ENCODE measurements around the gene SH3BP1. TPM values are rescaled to one million over a fixed set of nuclear protein-coding genes. Genes with fewer than 3 reads are reported as not detected.

The SH3BP1 gene
- total and polyA plus RNA-seq, 2 of the 4 experiments (the other 2 are of a cell fraction), result 8.8 to 33.3 TPM

- H3K79me1 ChIP-seq (ENCODE audit: low read depth in 1 of 2, low read length in 2 of 2), result peaks cover 0 to 26% of the 10 kb centered on the region in 2 experiments; a peak in 3 of 4 replicates
- H2BK5ac ChIP-seq (ENCODE audit: low read depth, low read length, poor library complexity, severe bottlenecking), result no peak overlapping the region
- H2BK20ac ChIP-seq (ENCODE audit: low read depth, low read length), result no peak overlapping the region
- H3K4me1 ChIP-seq (ENCODE audit: control insufficient read depth, insufficient read depth, low read length), result peaks cover 8% of the 10 kb centered on the region
- no TSS peak for BruUV-seq (replicated peaks)
- H3K56ac ChIP-seq (ENCODE audit: extremely low read depth, insufficient read depth, low read length), result no peak overlapping the region
- peaks cover 43% of the 10 kb centered on the region for H3K36me3 ChIP-seq (ENCODE audit: control insufficient read depth, insufficient read depth, low read length)
- H4K91ac ChIP-seq (ENCODE audit: insufficient read depth, low read depth, low read length), result no peak overlapping the region
- H3K27ac ChIP-seq (ENCODE audit: insufficient read depth, low read length), result no peak overlapping the region
- no peak for ATAC-seq (ENCODE audit: low read depth)
- no peak for DNase-seq
- H4K8ac ChIP-seq (ENCODE audit: low read depth in 2 of 2, low read length in 2 of 2), result no peak overlapping the region
- no peak overlapping the region for H2BK15ac ChIP-seq (ENCODE audit: low read depth, low read length)
- peaks cover 9% of the 10 kb centered on the region for H3K9me1 ChIP-seq (ENCODE audit: insufficient read depth, low read length)
- H3K27me3 ChIP-seq (ENCODE audit: control insufficient read depth, insufficient read depth, low read length), result no peaks in the 10 kb centered on the region
- no CpG with 5 or more reads among the region's 1 CpG for WGBS, 2 experiments (ENCODE audit: extremely low coverage in 2 of 2, insufficient read length in 1 of 2)
- dilution Hi-C loops (cut with HindIII; ENCODE audit: low sequenced_read_pairs, unreplicated experiment) (no loop called here), intact Hi-C loops (cut with micrococcal nuclease) (no loop called here), in situ Hi-C loops (cut with MboI; ENCODE audit: low sequenced_read_pairs) (no loop called here)
- no peak overlapping the region for H3K14ac ChIP-seq (replicated peaks; ENCODE audit: low read depth, low read length)
- H4K20me1 ChIP-seq (ENCODE audit: insufficient read depth, low read length), result no peaks in the 10 kb centered on the region
- CTCF ChIA-PET, result no interaction called here
- H3K4me2 ChIP-seq (ENCODE audit: low read depth, low read length), result no peak overlapping the region
- no peak overlapping the region for H2AK5ac ChIP-seq (ENCODE audit: low read depth, low read length)
- H2BK120ac ChIP-seq (ENCODE audit: low read depth, low read length), result no peak overlapping the region
- H3K9ac ChIP-seq (ENCODE audit: low read depth, low read length), result no peak overlapping the region
- no peak overlapping the region for H3K23ac ChIP-seq (ENCODE audit: low read depth, low read length)
- H4K5ac ChIP-seq (ENCODE audit: low read depth, low read length), result no peak overlapping the region
- no peaks in the 10 kb centered on the region for H3K9me3 ChIP-seq (ENCODE audit: control insufficient read depth, insufficient read depth, low read length)
- no peak overlapping the region for H2AFZ ChIP-seq (replicated peaks; ENCODE audit: low read length, poor library complexity)
- POLR2A ChIA-PET (ENCODE audit: unreplicated experiment), result no interaction called here
- no peak overlapping the region for H3K4ac ChIP-seq (ENCODE audit: low read depth, low read length)
- no peak overlapping the region for H3K4me3 ChIP-seq (ENCODE audit: insufficient read depth, low read depth, low read length)
- no peak overlapping the region for H3K18ac ChIP-seq (ENCODE audit: low read depth, low read length)
- TF ChIP-seq USF2 (IDR thresholded peaks at IDR 0.05; ENCODE audit: low read depth, low read length) (no peak), ELK1 (IDR thresholded peaks at IDR 0.05; ENCODE audit: borderline replicate concordance, low read depth, low read length) (no peak), RCOR1 (IDR thresholded peaks at IDR 0.05; ENCODE audit: insufficient replicate concordance, low read length) (no peak), SMC3 (IDR thresholded peaks at IDR 0.05; ENCODE audit: low read depth, low read length) (no peak), RAD21 (IDR thresholded peaks at IDR 0.05; ENCODE audit: low read length) (no peak), NFE2L2 (IDR thresholded peaks at IDR 0.05; ENCODE audit: low read depth, low read length) (no peak), MAZ (IDR thresholded peaks at IDR 0.05; ENCODE audit: borderline replicate concordance, low read depth, low read length) (no peak), POLR2A (IDR thresholded peaks at IDR 0.05; ENCODE audit: low read depth, low read length) (no peak), RFX5 (IDR thresholded peaks at IDR 0.05; ENCODE audit: low read depth, low read length) (no peak)
- H2AK9ac ChIP-seq (replicated peaks; ENCODE audit: low read depth, low read length, poor library complexity), result peak overlapping the region; percentile 28
Observed at GRCh38 chr22:37617431-37617830, 22.0 kb upstream of the SH3BP1 start.

All from IMR-90 (cell line).